T-helper 1 cell treated with Interleukin-12 subunit alpha and Interleukin-12 subunit beta and Interleukin-4 antibody, amounts not matched to agents 30 μg/mL and 1 μg/mL, for 36 hours (primary cell): ENCODE results near the gene AXIN2.

Experiments used
- H3K27ac Mint-ChIP-seq: one replicate; pipeline ENCODE4 v1.8.0; 2021; ENCODE audit warnings: mild to moderate bottlenecking, mixed read lengths
- H3K27me3 Mint-ChIP-seq: one replicate; pipeline ENCODE4 v1.8.0; 2021; ENCODE audit warnings: low read depth, mixed read lengths
- H3K36me3 Mint-ChIP-seq: one replicate; pipeline ENCODE4 v1.8.0; 2021; ENCODE audit warnings: low read depth, mixed read lengths
- H3K4me1 Mint-ChIP-seq: one replicate; pipeline ENCODE4 v1.8.0; 2021; ENCODE audit warnings: low read depth, mixed read lengths
- H3K4me3 Mint-ChIP-seq: one replicate; pipeline ENCODE4 v1.8.0; 2021; ENCODE audit warnings: mild to moderate bottlenecking, moderate library complexity, mixed read lengths
- H3K9me3 Mint-ChIP-seq: one replicate; pipeline ENCODE4 v1.8.0; 2021; ENCODE audit warnings: mixed read lengths

AXIN2 gene

DNA sequence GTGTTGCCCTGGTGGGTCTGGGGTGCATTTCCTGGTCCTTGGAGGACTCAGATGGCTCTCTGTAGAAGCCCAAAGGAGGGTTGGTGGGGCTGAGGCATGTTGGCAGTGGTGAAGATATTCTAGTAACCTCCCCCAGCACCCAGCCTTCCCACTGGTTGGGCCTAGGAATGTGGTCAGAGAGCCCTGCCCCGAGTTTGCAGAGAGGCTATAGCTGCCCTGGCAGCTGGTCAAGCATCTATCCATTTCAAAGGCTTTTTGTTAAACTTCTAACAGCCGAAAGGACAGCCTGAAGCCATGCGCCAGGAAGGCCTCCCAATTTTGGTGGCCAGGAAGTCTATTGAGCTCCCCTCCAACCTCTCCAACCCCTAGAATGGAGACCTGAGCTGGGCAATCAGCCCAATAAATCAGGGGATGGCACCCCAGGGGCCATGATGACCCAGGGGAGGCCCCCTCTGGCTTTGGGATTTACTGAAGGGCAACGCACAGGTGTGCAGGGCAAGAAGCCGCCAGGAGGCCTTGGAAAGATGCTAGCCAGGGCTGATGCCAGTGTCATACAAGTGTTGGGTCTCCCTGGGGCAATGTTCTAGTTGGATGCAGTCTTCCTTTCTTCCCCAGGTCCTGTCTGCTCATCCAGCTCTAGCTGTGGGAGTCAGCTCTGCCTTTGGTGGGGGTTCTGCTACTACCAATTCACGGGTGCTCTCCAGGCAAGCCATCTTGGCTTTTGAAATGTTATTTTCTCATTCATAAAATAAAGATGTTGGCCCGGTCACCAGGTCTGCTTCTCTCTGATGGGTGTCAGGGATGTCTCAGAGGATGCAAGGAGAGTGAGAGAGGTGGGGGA is 30.9 kb upstream of the AXIN2 start:
- Mint-ChIP-seq H3K36me3 (no peaks in the 10 kb centered on the region), H3K4me3 (no peak overlapping the region), H3K4me1 (peaks cover 11% of the 10 kb centered on the region), H3K27ac (no peak overlapping the region), H3K27me3 (peaks cover 5% of the 10 kb centered on the region), H3K9me3 (no peaks in the 10 kb centered on the region)

DNA sequence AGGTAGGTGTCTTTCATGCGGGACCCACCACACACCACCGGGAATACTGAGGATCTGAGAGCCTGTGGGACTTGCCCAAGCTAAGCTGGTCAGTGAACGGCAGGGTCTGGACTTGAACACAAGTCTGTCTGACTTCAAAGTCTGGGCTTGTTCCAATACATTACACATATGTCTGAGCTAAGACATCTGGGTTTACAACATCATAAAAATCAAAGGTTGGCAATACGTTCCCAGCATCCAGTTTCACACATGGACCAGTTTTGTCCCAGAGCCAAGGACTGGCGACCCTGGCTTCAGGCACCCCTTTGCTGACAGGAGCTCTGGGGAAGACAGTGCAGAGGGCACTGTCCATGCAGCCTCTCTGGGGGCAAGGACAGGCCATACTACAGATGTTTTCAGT is 27.9 kb upstream of the AXIN2 start:
- Mint-ChIP-seq H3K27ac (no peak overlapping the region), H3K4me3 (no peak overlapping the region), H3K9me3 (no peaks in the 10 kb centered on the region), H3K4me1 (peaks cover 5% of the 10 kb centered on the region), H3K36me3 (no peaks in the 10 kb centered on the region), H3K27me3 (peaks cover 5% of the 10 kb centered on the region)

DNA sequence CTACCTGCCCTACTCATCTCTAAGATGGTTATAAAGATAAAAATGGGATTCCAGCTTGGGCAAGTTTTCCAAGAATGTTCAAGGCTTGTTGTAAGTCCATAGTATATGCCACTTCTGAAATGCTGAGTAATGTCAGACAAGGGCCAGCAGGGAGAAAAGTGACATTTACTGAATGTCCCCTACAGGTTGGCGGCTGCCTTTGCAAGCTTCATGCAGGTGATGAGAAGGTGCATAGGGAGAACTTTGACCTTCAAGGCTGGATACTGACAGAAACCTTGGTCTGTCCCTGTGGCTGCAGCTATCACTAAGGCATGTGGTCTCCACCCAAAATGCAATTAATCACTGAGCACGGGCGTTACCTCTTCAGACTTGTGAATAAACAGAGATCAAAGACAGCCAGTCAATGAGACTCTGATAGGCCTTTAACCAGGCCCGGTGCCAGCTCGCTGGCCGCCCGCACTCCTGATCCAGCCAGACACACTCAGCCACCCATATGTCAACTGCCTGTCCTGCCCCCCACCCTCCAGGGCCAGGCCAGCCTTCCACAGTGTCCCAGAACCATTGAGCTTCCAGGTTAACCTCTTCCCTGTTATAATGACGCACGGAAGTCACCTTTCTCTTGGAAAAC is 26.8 kb upstream of the AXIN2 start:
- H3K4me3 Mint-ChIP-seq, result no peak overlapping the region
- H3K27me3 Mint-ChIP-seq, result no peaks in the 10 kb centered on the region
- H3K27ac Mint-ChIP-seq, result no peak overlapping the region
- no peaks in the 10 kb centered on the region for H3K36me3 Mint-ChIP-seq
- H3K9me3 Mint-ChIP-seq, result no peaks in the 10 kb centered on the region
- H3K4me1 Mint-ChIP-seq, result no peaks in the 10 kb centered on the region

DNA sequence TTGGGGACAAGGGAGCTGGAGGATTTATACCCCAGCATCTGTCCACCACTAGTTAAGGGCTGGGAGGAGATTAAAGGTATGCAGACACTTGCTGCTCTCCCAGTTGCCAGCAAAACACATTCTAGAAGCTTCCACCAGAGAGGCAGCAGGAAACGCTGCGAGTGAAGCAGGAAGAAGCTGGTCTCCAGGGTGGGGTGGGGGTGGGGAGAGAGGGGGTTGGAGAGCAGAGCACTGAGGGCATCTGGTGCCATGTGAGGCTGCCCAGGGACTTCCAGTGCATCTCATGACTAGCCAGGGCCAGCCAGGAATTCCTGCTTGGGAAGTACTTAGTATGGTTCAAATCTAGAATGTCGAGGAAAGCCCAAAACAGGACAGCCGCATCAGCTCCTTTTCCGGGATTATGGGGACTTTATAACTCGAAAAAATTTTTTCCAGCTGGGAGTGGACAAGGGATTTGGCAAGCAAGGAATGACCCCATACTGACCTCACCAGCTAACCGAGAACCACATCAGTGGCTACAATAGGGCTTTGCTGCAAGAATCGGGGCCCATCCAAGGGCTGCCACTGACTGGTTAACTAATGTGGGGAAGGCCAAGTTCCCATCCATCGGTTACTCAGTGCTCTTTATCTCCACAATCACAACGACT is 26.2 kb upstream of the AXIN2 start:
- no peak overlapping the region for H3K4me3 Mint-ChIP-seq
- H3K4me1 Mint-ChIP-seq, result no peaks in the 10 kb centered on the region
- no peaks in the 10 kb centered on the region for H3K36me3 Mint-ChIP-seq
- H3K27me3 Mint-ChIP-seq, result no peaks in the 10 kb centered on the region
- no peaks in the 10 kb centered on the region for H3K9me3 Mint-ChIP-seq
- H3K27ac Mint-ChIP-seq, result no peak overlapping the region

DNA sequence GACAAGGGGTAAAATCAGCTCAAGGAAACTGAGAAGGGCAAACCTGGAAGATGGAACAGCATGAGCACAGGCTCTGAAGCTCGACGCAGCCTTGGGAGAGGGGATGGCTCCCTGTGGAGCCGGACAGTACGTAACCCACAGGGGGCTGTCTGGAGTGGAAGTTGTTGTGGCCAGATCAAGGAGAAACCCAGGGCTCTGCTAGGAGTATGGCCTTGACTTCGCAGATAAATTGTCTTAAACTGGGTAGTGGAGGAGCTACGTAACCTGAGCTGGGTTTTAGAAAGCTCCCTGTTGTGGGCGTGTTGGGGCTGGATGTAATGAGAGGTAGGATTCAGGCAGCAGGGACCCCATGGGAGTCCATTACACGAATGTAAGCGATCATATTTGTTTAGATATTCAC is 25.5 kb upstream of the AXIN2 start:
- H3K9me3 Mint-ChIP-seq, result no peaks in the 10 kb centered on the region
- H3K27me3 Mint-ChIP-seq, result no peaks in the 10 kb centered on the region
- no peaks in the 10 kb centered on the region for H3K4me1 Mint-ChIP-seq
- no peak overlapping the region for H3K4me3 Mint-ChIP-seq
- H3K36me3 Mint-ChIP-seq, result no peaks in the 10 kb centered on the region
- no peak overlapping the region for H3K27ac Mint-ChIP-seq

DNA sequence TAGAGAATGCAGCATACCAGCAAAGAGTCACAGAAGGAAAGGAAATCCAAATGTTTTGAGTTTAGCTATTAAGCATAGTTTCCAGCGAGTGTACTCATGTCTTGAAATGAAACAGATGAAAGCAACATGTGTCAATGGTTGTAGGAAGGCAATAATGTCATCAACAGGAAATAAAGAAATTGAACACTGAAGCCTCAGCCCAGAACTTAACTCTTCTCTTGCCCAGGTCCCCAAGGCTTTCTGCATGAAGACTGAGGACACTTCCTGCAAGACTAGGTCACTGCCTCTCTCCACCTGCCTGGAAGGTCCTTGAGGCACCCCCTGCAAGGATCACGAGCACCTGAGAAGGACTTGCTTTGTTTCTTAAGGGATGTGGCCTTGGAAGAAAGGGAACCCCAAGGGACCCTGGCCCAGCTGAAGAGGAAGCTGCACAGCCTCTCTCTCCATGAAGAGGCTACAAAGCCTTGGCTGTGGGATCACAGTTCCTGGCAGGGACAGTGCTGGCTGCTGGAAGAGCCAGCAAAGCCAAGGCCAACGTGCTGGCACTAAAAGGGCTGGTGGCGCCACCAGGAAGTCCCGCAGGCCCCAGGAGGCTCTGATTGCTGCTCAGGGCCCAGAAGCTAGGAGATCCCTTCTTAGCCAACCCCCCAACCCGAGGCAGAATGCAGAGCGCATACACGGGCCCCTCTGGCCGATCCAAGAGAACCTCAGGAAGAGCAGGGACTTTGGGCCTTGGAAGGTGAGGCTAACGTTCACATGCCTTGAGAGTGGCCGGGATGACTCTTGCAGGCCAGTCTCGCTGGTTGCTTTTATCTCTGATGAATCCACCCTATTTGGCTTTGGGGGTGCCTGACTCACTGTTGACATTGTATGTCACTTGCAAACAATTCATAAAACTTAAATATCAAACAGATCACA is 23.4 kb upstream of the AXIN2 start:
- Mint-ChIP-seq H3K36me3 (no peaks in the 10 kb centered on the region), H3K27me3 (no peaks in the 10 kb centered on the region), H3K9me3 (no peaks in the 10 kb centered on the region), H3K4me1 (no peaks in the 10 kb centered on the region), H3K27ac (no peak overlapping the region), H3K4me3 (no peak overlapping the region)

DNA sequence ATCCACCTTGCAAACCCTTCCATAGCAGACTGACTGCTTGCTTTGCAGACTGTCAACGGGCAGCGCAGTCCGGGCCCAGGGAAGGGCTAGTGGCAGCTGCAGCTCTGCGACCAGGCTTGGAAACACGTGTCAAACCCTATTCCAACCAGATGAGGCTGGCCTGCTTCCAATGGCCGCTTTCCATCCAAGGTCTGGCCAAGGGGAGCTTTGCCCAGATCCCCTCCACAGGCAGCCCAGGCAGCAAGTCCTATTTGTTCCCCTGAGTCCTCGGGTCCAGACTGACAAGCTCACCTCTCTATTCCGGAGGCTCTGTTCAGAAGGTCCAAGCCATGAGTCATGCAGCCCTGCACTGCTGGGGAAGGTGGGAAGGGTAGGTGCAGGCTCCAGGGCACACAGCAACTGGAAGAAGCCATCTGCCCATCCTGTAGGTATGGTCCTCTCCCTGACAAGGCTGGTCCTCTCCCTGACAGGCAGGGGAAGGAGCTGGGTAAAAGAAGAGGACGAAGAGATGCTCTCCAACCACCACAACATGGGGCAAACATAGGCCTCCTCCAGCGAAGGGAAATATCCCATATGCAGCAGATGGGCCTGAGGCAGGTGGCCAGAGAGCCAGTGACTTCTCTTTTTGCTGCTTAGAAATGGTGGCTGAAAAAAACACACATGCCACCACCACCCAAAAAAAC is 22.6 kb upstream of the AXIN2 start:
- Mint-ChIP-seq H3K27ac (no peak overlapping the region), H3K4me1 (no peaks in the 10 kb centered on the region), H3K4me3 (no peak overlapping the region), H3K27me3 (no peaks in the 10 kb centered on the region), H3K9me3 (no peaks in the 10 kb centered on the region), H3K36me3 (no peaks in the 10 kb centered on the region)

DNA sequence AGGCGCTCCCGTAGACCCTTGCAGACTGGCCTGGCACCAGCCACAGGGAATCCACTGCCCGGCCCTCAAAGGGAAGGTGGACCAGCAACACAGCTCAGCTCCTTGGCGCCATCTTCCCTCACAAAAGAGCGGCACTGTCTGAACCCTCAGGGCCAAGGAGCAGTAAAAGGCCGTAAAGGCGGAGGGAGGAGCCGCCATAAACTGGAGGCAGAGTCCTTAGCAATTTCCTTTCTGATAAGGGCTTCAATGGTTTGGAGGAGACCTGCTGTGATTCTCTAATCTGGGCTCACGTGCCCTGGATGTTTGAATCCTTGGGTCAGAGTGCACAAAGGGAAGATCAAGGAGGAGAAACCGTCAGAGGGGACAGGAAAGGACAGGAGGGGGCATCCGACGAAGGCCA is 15.5 kb upstream of the AXIN2 start:
- Mint-ChIP-seq H3K4me1 (no peaks in the 10 kb centered on the region), H3K27me3 (no peaks in the 10 kb centered on the region), H3K9me3 (no peaks in the 10 kb centered on the region), H3K4me3 (no peak overlapping the region), H3K27ac (no peak overlapping the region), H3K36me3 (no peaks in the 10 kb centered on the region)

DNA sequence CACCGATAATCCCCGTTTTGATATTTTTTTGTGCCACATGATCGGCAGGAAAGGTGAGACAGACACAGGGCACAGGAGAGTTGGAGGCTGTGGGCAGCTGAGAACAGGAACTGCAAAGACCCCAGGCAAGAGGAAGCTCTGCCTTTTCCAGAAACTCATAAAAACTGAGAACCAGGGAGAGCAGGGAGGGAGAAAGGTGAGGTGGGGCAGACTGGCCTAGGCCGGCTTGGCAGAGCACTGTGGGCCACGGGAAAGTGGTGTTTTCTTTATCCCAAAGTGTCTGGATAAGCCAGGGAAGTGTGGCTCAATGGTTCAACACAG is 11.8 kb upstream of the AXIN2 start:
- H3K27ac Mint-ChIP-seq, result no peak overlapping the region
- peaks cover 8% of the 10 kb centered on the region for H3K27me3 Mint-ChIP-seq
- no peaks in the 10 kb centered on the region for H3K9me3 Mint-ChIP-seq
- H3K36me3 Mint-ChIP-seq, result no peaks in the 10 kb centered on the region
- no peaks in the 10 kb centered on the region for H3K4me1 Mint-ChIP-seq
- no peak overlapping the region for H3K4me3 Mint-ChIP-seq

DNA sequence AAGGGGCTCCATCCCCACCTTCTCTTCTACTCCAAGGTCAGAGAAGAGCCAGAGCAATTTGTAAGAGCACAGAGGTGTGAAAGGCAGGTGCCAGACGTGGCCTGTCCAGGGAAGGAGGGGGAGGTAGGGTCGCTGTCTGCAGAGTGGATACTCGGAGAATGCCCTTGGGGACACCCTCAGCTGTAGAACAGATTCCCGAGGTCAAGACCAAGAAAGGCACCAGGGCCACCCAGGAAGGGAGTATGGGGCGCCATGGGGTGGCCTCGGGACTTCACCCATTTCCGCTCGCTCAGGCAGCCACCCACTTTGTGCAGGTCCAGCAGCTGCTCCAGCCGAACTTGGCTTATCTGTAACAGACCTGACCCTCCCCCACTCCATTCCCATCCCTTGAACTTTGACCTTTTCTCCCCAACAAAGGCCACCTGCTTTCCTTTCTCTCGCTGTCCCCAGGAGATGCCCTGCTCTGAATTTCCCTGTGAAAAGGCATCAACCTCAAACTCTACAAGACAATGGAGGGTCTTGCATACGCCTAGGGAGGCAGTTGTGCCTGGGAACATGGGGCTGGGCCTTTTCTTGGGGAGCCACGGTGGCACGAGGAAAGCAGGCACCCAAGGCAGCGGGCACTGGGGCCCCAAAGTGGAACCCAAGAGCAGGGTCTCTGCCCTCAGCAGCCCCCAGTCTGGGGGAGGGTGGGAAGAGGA is 11.3 kb upstream of the AXIN2 start:
- no peak overlapping the region for H3K27ac Mint-ChIP-seq
- H3K4me1 Mint-ChIP-seq, result no peaks in the 10 kb centered on the region
- no peaks in the 10 kb centered on the region for H3K9me3 Mint-ChIP-seq
- peaks cover 10% of the 10 kb centered on the region for H3K27me3 Mint-ChIP-seq
- H3K4me3 Mint-ChIP-seq, result no peak overlapping the region
- H3K36me3 Mint-ChIP-seq, result no peaks in the 10 kb centered on the region

DNA sequence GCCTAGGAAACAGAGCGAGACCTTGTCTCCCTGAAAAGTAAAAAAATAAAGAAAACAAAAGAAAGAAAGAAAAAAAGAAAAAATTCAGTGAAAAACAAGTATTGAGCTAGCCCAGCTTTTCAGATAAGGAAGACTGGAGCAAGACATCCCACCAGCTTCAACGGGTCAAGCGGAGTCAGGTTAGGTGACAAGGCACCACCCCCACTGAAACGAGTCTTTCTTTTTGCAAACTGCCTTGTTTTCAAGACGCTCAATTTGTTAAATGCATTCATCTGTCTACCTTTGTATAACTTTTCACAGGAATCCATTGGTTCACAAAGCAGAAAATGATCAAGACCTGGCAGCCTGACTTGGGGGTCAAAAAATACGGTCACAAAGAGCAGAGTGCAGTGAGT is 10.7 kb upstream of the AXIN2 start:
- Mint-ChIP-seq H3K9me3 (no peaks in the 10 kb centered on the region), H3K4me1 (no peaks in the 10 kb centered on the region), H3K4me3 (no peak overlapping the region), H3K36me3 (no peaks in the 10 kb centered on the region), H3K27ac (no peak overlapping the region), H3K27me3 (peaks cover 10% of the 10 kb centered on the region)

DNA sequence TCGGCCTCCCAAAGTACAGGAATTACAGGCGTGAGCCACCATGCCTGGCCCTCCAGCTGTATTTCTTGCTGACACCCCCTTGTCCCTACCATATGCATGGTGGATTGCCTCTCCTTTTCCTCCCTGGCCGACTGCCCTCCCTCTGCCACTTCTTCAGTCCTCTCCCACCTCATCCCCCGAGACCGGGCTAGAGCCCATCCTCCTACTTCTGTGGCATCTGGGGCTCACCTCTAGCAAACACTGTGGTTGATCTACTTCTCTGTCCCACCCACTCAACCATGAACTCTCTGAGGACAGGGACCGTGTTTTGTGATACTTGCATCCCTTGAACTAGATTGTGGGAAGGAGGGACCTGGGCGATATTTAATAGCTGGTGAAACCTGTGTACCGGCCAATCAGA is 7.5 kb upstream of the AXIN2 start:
- H3K36me3 Mint-ChIP-seq, result no peaks in the 10 kb centered on the region
- no peak overlapping the region for H3K27ac Mint-ChIP-seq
- no peak overlapping the region for H3K4me3 Mint-ChIP-seq
- H3K9me3 Mint-ChIP-seq, result no peaks in the 10 kb centered on the region
- H3K4me1 Mint-ChIP-seq, result peaks cover 3% of the 10 kb centered on the region
- peaks cover 18% of the 10 kb centered on the region for H3K27me3 Mint-ChIP-seq

DNA sequence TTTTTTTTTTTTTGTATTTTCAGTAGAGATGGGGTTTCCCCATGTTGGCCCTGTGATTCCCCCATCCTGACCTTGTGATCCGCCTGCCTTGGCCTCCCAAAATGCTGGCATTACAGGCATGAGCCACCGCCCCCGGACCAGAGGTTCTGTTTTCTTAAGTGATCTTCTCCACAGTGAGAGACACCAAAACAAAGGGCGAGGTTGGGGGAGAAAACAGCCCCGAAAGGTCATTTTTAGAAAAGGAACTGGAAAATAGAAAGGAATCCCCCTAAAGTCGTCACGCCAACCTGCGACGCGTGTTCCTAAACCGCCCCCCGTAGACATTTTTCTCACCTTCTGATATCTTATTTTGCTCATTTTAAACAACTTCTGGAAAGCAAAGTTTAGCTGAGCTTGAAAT is 6.1 kb upstream of the AXIN2 start:
- Mint-ChIP-seq H3K36me3 (no peaks in the 10 kb centered on the region), H3K9me3 (no peaks in the 10 kb centered on the region), H3K27ac (no peak overlapping the region), H3K4me3 (no peak overlapping the region), H3K4me1 (peaks cover 5% of the 10 kb centered on the region), H3K27me3 (peaks cover 22% of the 10 kb centered on the region)
